ENCODE measurements around the gene SMPD1.
A peak's percentile ranks its signal among the peaks of the same experiment; 100 is the strongest.

The SMPD1 gene

DNA sequence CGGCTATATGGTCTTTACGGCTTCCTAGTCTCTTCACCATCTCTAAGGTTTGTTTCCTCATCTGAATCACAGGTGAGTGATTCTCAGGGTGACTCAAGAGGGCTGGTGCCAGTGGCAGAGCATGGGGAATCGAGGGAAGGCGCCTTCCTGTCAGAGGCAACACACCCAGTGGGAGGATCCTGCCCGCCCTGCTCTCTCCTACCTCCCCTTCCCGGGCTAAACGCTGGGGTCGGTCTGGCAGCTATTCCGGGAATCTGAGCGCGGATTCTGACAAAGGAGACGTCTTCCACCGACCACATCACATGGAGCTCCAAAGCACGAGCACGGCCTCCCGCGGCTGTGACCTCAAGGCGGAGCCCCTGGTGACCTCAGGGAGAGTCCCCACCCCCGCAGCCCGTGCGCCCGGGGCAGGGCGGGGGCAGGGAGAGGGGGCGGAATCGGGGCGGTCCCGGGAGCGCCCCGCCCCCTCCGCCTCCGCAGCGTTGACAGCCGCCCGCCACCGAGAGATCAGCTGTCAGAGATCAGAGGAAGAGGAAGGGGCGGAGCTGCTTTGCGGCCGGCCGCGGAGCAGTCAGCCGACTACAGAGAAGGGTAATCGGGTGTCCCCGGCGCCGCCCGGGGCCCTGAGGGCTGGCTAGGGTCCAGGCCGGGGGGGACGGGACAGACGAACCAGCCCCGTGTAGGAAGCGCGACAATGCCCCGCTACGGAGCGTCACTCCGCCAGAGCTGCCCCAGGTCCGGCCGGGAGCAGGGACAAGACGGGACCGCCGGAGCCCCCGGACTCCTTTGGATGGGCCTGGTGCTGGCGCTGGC, at the start of gene SMPD1:
SMPD1 (plus strand) TSS at position 570 of the 813 bp plus-strand sequence; CDS start at position 695, 125 bp downstream.
- peak; percentile 81 for DNase-seq (ENCODE audit: low read depth)

DNA sequence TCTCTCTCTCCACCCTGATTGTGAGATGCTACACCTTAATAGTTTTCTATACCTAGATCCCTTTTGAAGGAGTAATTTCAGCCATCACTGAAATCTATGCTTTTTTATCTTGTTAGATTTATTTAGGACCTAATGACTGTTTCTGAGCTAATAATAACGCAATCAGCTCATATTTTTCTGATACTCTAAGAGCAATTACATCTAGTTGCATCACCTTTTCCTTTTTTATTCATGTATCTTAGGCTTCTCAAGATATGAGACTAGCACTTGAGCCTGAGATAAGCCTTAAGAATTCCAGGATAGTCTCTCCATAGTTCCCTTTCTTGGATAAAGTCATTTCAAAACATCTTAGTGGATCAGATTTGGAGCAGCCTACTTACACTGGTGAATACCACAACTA, 44.9 kb upstream of the SMPD1 start:
- DNase-seq (ENCODE audit: low read depth): peak; percentile 24

DNA sequence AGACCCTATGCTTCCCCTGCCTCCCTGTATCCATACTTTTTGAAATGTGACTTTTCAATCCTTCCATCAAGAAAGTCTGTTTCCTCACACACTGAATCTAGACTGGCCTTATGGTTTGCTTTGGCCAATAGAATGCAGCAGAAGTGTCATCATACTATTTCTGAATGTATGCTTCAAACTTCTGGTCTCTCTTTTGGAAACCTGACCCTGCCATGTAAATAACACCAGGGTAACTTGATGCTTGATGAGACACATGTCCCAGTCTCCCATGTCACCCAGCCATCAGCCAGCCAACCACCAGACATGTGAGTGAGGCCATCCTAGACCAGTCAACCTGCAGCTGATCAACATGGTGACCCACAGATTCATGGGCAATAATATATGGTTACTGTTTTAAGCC, 40.2 kb upstream of the SMPD1 start:
- no peak for DNase-seq (ENCODE audit: low read depth)

DNA sequence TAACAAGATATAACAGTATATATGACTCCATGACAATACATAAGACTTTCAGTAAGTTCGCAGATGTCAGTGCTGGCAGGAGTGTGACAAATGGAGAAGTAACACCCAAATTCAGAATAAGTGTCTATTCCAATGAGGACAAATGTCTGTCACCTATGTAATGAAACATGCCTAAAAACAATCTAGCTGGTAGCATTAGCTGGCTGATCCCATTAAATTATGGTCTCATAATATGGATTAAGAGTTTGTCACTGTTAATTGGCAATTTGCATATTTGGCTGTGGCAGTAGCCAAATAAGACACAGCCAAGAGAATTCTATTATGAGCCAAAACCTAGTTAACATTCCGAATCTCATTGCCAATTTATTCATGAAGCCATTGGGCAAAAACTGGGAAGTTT, 39.8 kb upstream of the SMPD1 start:
- no peak for DNase-seq (ENCODE audit: low read depth)

DNA sequence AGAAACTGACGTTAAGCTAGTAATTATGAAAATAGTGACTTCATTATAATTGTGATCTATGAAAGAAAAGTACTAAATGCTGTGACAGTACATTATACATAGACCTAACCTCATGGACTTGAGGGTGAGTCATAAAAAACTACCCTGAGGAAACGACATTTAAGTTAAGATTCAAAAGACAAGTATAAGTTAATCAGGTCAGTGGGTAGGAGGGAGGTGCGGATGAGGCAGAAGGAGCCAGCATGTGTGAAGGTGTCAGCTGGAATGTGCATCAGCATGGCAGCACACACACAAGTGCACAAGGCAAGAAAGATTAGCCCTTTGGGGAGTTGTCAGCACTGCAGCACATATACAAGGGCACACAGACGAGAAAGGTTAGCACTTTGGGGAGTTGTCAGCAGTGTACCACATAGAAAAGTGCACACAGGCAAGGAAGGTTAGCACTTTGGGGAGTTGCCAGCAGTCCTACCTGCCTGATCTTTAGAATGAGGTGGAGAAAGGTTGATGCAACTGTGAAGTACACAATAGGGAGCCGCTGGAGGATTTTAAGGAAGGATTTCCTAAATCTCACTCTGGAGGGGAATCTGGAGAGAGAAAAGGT, 38.4 kb upstream of the SMPD1 start:
- DNase-seq (ENCODE audit: low read depth): no peak

DNA sequence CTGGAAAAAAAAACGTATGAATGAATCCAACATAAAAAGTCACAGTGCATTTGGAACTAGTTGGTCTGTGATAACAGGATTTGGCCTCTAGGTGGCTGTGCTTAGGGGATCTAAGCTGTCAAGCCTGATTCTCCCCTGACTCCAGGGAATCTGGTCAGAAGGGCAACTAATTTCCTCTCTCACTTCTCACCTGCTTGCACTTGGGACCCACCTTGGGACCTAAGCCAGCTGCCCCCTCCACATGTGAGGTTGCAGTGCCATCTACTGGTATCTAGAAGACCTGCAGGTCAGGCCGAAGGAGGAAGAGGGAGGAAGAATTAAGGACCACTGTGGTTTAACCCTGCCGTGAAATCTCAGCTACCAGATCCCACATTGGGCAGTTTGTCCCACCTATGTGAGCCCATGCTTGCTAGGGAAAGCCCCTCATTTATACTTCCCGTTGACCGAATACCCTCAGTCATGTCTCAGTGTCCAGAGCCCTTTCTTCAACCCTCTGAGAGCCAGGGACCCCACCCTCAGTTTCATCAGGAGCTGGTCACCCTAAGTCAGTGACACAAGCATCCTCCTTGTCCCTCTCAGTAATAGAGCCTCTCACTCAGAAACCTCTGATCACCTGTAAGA, 36.8 kb upstream of the SMPD1 start:
- DNase-seq (ENCODE audit: low read depth): peak; percentile 24

DNA sequence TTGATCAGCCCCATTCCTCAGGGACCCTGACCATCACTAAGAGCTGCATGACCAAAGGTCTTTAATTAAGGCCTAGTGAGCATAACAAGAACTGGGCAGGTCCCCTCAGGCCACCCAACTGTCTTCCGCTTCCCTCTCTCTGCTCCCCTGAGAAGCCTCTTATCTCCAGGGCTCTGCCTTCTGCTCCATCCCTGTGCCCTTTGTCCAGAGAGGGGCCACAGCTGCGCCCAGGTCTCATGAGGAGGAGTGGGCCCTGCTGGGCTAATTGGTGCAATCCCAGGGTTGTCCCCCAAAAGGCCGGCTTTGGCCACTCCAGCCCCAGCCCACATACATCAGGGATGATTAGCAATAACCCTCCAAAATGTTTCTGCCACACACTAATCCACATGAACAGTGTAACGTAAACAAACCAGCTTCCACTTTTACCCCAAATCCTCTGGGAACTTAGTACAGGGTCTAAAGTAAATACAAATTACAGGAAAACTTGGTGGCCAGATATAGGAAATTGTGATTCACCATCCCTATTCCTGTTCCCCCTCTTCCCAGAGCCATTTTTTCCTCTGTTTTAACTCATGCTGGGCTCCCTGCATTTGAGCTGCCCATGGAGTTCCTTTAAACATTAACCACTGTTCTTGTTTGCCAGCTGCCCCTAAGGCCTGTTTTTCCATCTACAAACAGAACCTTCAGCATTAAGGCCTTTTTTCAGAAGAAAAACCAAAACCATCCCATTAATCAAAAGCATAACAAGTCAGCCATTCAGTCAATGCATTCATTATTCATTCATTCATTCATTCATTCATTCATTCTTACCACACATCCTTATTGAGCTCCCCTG, 35.4 kb upstream of the SMPD1 start:
- DNase-seq (ENCODE audit: low read depth): no peak

DNA sequence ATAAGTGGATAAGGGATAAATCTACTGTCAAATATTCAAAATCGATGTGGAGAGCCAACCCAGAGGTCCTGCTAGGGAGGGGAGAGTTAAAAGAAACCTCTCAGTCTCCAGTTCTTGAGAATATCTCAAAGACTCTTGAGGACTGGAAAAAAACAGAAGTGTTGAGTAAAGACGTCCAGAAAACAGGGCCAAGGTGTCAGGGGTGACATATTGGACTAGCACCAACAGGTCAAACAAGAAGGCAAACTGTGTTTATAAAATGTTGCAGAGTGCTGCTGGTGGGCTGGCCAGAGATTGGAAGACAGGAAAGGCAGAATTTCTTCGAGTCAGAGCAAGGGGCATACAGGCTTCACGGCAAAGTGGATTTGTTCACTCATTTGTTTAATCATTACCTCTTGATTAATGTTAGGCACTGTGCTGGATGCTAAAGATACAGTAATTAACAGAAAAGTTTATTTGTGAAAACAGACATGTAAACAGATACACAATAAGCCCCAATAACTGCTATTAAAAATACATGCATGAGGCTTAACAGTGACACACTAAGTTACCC, 33.7 kb upstream of the SMPD1 start:
- DNase-seq (ENCODE audit: low read depth): no peak

DNA sequence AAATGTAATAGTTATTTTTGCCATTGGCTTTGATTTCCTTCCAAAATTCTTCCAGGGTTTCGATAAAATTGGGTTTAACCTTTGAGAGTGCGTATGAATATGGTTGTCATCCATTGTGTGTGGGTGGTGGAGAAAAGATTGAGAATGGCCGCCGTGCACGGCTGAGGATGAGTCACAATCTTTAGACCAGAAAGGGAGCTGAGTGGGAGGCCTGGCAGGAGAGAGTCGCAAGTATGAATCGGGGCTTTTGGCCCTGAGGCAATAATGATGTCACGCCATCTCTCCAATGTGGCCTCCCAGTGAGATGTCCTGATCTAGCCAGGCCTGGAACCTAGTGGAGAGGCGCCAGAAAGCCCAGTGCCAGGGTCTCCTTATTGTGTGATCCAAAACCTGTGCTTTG, 33.1 kb upstream of the SMPD1 start:
- peak; percentile 53 for DNase-seq (ENCODE audit: low read depth)

DNA sequence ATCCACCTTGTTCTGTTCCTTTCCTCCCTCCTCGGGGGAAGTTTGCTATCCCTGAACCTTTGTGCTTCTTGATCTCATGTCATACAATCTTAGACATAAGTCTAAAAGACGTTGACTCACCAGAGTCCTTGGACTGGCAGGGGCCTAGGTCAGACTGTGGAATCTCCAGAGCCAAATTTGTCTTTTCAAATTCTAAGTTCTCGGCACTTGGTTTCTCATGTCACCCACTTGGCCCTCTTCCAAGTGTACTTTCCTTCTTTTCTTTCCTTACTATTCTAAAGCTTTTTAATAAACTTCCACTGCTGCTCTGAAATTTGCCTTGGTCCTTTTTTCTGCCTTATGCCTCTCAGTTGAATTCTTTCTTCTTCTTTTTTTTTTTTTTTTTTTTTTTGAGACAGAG, 30.1 kb upstream of the SMPD1 start:
- no peak for DNase-seq (ENCODE audit: low read depth)

DNA sequence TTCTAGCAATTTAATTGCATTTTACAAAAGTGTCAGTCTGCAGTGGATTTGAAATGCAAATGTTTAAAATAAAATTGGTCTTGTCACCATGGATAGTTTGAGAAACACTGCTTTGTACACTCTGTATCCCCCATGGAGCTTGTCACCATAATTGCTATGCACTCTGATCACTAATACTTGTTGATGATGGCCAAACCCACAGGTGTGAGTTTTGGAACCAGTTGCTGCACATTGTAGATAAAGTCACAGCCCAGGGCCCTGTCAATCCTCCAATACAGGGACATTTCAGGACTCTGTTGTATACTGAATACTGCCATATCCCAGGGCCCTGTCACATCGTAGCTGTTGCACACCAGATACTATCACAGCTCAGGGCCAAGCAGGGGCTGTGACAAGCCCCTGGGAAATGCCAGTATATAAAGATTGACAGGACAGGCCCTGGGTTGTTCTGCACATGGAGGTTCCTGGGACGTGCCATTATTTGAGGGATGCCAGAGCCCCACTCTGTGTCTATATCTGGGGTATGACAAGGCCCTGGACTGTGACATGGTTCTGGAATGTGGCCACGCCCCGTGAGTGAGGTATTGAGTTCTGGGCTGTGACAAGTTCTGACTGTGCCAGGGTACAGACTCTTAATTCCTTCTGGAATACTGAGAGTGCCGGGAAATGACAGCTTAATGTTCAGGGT, 27.9 kb upstream of the SMPD1 start:
- DNase-seq (ENCODE audit: low read depth): no peak

DNA sequence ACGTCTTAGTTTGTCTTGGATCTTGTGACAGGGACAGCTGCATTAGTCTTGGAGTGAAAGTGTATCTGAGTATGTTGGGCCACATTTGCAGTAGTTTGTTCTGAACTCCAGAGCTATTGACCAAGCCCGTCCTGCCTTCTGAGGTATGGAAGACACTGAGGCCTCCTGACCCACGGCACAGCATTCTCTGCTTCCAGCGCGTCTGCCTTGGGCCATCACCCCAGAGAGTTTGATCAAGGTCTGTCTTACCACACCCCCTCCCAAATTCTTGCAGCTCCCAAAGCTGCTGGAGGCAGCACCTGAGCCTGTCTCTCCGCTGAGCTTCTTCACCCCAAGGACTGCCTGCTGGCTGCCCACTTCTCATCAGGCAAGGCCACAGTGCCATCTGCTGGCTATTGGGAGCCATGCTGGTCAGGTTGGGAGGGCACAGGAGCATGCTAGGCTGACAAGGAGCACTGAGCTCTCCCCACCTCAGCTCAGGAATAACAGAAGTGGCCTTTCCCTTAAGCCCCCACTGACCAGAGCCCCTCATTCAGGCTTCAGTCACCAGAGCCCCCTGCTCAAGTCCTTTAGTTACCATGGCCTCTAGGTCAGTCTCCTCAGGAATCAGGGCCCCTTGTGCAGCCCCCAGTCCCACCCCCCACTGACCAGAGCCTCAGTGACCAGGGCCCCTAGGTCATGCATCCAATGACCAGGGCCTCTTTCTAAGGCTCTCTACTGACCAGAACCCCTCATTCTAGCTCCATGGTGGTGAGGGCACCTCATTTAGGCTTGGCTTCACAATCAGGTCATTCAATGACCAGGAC, 27.2 kb upstream of the SMPD1 start:
- DNase-seq (ENCODE audit: low read depth): peak; percentile 70

DNA sequence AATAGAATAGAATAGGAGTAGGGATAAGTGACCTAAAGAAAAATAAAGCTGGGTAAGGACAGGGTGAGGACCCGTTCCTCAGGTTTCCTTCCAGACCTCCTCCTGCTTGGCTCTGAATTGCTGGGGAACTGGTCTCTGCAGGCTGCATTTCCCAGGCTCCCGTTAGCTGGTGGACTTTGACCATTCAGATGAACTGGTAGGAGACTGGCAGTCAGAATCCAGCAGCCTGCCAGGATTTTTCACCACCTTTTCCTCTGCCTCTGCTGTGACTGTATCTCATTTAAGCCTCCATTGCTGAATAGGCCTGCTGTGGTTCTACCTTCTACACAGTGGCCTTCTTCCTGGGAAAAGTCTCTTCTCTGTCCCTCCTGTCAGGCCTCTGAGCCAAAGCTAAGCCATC, 24.6 kb upstream of the SMPD1 start:
- DNase-seq (ENCODE audit: low read depth): no peak

DNA sequence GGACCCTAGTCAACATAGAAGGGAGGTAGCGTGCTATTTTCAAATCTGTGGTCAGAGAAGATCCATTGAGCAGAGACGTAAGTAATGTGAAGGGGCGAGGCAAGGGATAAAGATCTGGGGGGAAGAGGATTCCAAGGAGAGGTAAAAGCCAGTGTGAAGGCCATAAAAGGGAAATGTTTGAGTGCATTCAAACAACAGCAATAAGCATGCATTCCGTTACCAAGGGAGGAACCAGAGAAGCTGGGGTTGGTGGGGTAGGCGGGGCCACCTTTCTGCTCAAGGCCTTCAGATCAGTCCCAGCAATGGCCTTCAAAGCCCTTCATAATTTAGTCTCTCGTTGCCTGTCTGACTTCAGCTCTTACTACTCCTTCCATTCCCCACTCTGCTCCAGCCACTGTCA, 18.4 kb upstream of the SMPD1 start:
- DNase-seq (ENCODE audit: low read depth): no peak

DNA sequence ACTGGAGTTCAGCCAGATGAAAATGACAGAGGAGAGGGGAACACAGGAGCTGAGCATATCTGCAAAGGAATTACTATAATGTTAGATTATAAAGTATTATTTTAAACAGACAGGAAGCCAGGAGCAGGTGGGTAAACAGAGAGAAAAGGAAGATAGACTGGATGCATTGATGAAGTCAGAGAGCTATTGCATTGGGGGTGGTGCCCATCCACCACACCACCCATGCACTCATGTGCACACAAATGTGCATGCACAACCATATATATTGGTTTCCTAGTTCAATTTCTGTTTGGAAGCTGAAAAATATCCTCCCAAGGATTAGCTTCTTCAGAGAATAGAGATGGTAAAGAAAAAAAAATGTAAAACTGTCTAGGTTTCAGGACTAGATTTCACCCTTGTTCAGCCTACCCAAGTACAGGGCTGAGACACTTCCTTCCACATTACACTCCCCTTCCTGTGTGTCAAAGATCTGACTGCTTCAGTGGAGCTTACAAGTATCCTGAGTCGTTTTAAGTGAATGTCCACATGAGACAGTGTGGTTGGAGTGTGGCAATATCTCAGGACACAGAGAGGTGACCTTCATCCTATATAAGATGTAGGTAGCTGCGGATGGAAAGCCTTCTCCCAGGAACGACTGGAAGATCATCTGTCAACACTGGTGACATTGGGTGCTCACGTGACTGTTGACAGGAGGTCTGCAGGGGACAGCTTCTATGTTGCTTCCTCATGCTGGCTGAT, 12.2 kb upstream of the SMPD1 start:
- DNase-seq (ENCODE audit: low read depth): no peak

DNA sequence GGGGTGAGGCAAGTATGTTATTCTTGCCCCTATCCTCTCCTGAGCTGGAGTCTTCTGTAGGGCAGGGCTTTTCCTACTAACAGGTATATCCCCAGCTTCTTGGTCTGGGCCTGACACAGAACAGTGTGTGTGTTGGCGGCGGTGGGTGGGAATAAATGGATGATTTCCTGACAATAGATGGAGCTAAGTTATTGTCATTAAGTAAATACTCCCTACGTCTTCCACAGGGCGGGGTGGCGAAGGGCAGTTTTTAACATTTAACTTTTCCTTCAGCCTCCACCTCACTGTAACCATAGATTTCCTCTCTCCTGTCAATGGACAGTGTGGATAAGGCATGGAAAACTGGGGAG, 11.7 kb upstream of the SMPD1 start:
- DNase-seq (ENCODE audit: low read depth): no peak

DNA sequence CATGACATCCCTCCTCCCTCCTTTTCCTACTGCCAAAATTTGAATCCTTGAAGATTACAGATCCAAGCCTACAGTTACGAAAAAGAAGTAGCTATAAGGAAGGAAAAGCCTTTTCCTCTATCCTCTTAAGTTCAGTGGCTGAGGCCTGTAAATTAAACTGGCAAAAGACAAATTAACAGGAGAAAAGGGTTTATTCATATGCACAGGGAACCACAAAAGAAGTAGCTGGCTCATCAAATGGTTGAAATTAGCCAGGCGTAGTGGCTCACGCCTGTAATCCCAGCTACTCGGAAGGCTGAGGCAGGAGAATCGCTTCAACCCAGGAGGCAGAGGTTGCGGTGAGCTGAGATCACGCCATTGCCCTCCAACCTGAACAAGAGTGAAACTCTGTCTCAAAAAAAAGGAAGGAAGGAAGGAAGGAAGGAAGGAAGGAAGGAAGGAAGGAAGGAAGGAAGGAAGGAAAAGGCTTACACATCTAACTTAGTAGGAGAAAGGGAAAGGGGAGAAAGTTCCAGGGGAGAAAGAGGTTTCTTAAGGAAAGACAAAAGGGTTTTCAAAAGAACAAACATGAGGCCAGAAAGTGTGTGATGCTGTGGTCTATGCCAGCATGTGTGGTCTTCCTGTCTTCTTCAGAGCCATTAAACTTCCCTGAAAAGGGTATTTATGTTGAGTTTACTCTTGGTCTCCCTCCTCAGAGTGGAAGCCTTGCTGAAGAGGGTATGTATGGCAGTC, 5.1 kb upstream of the SMPD1 start:
- no peak for DNase-seq (ENCODE audit: low read depth)

DNA sequence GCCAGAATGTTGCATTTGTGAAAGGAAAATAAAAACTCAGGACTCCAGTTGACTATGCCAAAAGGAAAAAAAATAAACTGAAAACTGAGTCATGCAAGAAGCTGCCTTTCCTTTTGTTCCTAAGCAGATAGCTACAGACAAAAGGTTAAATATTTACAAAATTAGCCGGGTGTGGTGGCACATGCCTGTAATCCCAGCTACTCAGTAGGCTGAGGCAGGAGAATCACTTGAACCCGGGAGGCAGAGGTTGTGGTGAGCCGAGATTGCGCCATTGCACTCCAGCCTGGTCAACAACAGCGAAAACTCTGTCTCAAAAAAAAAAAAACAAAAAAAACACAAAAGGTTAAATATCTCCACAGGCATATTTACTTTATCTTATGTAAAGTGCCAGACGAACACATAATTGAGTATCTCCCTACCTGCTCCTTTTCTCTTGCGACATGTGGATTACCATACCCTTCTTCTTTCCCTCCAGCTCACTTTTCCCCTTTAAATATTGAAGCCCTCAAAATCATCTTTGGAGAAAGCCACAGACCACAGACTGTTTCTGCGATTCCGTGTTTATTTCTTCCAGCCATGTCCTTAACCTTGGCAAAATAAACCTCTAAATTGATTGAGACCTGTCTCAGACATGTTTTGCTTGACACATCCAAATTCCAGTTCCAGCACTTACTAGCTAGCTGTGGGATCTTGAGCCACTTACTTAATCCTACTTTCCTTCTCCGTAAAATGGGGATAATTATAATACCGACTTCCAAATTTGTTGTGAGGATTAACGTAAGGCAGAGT, 2.3 kb upstream of the SMPD1 start:
- peak; percentile 20 for DNase-seq (ENCODE audit: low read depth)

DNA sequence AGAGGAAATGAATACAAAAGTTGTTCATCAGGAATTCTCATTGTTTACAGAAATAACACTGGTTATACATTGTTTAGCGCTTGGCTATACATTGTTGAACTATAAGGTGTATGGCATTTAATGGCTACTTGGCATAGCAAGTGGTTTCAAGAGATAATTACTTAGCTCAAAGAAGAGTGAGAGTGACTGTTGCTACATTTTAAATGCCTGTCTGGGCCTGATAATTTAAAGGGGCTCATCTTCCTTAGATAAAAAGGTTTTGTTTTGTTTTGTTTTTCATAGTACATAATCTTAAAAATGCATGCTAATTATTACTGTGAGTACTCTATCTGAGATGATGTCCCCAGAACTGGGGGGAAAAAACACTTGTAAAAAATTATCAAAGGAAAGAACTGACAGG, 1.5 kb upstream of the SMPD1 start:
- DNase-seq (ENCODE audit: low read depth): no peak

Measured in fibroblast of the conjunctiva (primary cell).